WI38 (cell line): ENCODE data around the gene SPINT1.
"Not testable (repeated sequence)": the region's sequence is repeated elsewhere in the genome, so short reads cannot be mapped to it uniquely, and the experiment has no call there.

Experiments
- H3K4me3 ChIP-seq: 2 replicates; pipeline ENCODE4 v1.5.1; 2011; ENCODE audit warnings: low read depth, mild to moderate bottlenecking, control low read depth, low read length
- CTCF ChIP-seq: IDR thresholded peaks from 2 replicates; pipeline ENCODE4 v1.5.1; 2012; ENCODE audit warnings: low read depth, mild to moderate bottlenecking, control low read depth, low read length

The SPINT1 gene

GRCh38 chr15:40853241-40853890 is 9.5 kb downstream of the SPINT1 start:
- no peak for TF ChIP-seq CTCF

GRCh38 chr15:40854161-40854560 is 10.3 kb downstream of the SPINT1 start:
- no peak for TF ChIP-seq CTCF
- no peak overlapping the region for H3K4me3 ChIP-seq

More at GRCh38 chr15:40853241-40853890, 9.5 kb downstream of the SPINT1 start:
- H3K4me3 ChIP-seq: no peak overlapping the region

- H3K4me3 ChIP-seq: no peak overlapping the region
- no peak for TF ChIP-seq CTCF
Measured at GRCh38 chr15:40855706-40856234, 11.9 kb downstream of the SPINT1 start.

- TF ChIP-seq CTCF: no peak
- H3K4me3 ChIP-seq: no peak overlapping the region
Measured at GRCh38 chr15:40856746-40857145, 12.9 kb downstream of the SPINT1 start.

- H3K4me3 ChIP-seq: no peak overlapping the region
- peak; percentile 99 for TF ChIP-seq CTCF
Measured at GRCh38 chr15:40857601-40858341, 13.9 kb downstream of the SPINT1 start.

GRCh38 chr15:40858706-40859105 is 14.9 kb downstream of the SPINT1 start:
- no peak for TF ChIP-seq CTCF
- H3K4me3 ChIP-seq: no peak overlapping the region

GRCh38 chr15:40859206-40859851 is 15.5 kb downstream of the SPINT1 start:
- TF ChIP-seq CTCF: peak; percentile 81

GRCh38 chr15:40861147-40861546 is 17.3 kb downstream of the SPINT1 start:
- H3K4me3 ChIP-seq: not testable (repeated sequence)

More at GRCh38 chr15:40859206-40859851, 15.5 kb downstream of the SPINT1 start:
- H3K4me3 ChIP-seq: no peak overlapping the region
